Measurements from ENCODE around the gene LRIG1.

Gene LRIG1

DNA sequence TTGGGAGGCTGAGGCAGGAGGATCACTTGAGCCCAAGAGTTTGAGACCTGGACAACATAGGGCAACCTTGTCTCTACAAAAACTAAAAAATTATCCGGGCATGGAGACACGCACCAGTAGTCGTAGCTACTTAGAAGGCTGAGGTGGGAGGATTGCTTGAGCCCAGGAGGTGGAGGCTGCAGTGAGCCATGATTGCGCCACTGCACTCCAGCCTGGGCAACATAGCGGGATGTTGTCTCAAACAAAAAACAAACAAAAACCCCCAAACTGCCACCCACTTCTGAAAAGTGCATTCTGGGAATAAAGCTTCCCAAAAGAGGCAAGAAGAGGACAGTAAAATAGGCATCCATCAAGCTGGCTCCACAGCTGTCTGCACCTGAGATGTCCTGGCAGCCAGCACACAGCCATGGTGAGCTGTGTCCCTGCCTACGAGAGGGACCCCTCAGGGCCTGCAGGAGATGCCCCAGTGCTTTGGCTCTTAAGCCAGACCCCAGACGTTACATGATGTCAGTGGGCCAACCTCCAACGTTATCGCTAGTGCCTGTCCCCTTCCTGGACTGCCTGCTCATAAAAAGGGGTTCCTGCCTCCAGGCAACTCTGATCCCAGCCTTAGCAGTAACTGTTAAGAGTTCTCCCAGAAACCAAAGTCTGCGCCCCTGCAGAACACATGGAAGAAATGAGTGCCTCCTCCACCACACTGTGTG, 101.1 kb downstream of the LRIG1 start:
- FAIRE-seq: no peak

GRCh38 chr3:66398228-66399025, 102.4 kb downstream of the LRIG1 start:
- no peak for FAIRE-seq

GRCh38 chr3:66397745-66398144, 103.1 kb downstream of the LRIG1 start:
- FAIRE-seq: no peak

DNA sequence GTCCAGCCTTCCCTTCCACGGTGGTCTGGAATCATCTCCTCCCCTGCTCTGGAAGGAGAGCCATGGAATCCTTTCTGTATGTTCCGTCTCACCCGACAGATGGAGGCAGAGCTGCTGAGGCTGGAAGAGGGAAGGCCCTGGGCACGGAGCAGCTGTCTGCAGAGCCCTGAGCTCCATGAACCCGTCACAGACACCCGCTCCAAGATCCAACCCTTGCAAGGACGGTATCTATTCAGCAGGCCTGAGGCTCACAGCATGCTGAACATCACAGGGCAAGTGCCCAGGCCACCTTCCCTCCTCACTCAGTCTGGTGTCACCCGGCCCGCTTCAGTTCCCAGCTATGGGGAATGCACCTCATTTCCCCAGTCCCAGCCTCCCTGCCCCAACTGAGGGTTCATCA, 103.9 kb downstream of the LRIG1 start:
- no peak for FAIRE-seq

DNA sequence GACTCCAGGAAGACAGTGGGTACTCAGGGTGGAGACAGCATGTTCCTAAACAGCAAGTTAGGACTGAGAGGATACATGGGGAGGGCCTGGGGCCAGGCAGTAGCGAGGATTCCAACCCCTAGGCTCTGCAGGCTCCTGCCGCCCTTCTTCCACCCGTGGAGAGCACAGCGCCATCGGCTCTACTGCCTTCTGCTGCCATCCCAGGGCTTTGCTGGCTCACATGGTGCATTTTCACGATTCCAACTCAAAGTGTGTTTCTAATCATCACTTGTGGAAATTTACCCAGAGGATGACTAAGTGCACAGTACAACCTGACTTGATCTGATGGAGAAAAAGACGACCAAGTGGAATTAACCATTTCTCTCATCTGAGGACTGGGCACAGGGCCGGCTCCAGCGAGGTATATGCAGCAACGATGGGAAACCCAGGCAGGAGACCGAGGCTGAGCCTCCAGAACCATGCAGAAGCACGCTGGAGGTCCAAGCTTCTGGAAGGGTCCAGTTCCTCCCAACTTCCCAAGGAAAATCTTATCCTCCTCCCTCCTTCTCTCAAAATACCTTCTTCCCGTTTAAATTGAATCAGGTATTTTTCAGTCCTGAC, 104.6 kb downstream of the LRIG1 start:
- FAIRE-seq: no peak

GRCh38 chr3:66395635-66396034, 105.2 kb downstream of the LRIG1 start:
- no peak for FAIRE-seq

DNA sequence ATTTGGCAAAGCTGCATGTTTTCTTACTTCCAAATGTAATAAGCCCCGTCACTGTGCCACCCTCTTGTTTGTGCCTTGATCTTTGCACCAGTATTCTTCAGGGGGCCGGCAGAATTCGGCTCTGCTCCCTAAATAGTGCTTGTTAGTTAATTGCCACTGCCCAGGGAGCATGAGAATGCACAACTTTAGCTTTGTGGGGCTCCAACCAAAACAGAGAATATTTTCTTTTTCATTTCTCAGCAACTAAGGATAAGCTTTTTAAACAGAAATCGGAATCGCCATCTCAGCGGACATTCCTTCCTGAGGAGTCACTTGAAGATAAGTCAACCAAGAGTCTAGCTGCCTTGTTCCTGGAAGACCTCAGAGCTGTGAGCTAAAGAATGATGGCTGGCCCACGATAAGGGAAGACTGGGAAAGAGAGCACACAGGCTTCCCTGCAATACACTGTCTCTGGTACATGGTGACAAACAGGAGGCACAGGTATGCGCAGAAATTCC, 106.0 kb downstream of the LRIG1 start:
- FAIRE-seq: no peak

DNA sequence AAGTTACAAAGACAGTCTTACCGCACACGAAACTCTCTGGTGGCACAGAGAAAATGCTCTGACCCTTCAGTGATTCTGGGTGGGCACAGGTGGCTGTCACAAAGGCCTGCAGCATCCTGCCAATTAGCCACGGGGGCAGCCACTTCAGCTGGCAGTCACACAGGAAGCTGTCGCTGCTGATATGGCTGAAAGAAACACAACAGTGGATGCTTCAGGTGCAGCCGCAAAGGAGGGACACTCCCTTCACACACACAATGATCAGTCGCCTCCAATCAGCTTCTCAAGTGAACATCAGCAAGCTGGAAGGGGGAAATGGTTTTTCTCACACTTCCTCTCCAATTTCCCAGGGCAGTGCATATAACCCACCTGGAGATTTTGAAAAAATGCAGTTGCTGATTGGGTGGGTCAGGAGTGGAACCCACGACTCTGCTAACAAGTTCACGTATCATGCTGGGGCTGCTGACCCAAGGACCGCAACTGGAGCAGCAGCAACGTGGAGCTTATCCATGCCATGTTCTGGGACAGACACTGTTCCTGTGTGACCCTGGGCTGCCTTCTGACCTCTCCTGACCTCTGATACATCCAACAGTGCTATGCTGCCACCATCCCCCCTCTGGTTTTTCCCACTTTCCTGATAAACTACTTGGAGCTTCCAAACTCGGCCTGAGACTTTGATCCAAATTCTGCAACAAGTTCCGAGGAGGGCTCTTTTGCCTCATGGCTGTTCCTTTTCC, 106.6 kb downstream of the LRIG1 start:
- FAIRE-seq: no peak

DNA sequence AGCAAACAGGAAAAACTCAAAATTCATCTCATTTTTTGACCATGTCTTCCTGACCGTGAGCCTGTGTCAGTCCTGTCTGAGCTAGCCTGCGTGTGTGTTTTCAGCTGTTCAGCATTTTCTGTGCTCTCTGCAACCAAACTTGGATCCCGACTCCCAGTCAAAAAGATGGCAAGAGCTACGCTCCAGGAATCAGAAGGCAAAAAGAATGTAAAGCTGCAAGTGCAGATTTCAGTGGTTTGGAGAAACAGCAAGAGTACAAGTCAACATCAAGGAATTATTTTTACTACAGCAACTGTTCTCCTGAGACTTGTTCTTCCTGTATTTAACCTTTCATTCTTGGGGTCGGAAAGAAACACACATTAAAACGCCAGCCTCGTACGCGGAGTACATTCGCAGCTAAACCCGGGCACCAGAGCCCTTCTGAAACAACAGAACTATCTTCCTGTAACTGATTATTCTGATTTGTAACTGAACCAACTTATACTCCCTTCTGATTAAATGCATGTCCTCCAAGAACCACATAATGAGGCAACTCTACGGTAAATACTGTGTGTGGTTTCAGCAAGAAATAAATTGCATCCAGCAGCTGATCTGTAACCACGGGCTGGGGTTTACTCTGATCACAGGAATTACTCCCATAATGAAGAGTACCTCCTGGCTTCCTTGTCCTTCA, 107.4 kb downstream of the LRIG1 start:
- FAIRE-seq: no peak

- no peak for FAIRE-seq
Observed at GRCh38 chr3:66392966-66393332, 107.9 kb downstream of the LRIG1 start.

GRCh38 chr3:66392512-66392911, 108.3 kb downstream of the LRIG1 start:
- FAIRE-seq: no peak

- FAIRE-seq: no peak
Observed at GRCh38 chr3:66390013-66390412, 110.8 kb downstream of the LRIG1 start.

DNA sequence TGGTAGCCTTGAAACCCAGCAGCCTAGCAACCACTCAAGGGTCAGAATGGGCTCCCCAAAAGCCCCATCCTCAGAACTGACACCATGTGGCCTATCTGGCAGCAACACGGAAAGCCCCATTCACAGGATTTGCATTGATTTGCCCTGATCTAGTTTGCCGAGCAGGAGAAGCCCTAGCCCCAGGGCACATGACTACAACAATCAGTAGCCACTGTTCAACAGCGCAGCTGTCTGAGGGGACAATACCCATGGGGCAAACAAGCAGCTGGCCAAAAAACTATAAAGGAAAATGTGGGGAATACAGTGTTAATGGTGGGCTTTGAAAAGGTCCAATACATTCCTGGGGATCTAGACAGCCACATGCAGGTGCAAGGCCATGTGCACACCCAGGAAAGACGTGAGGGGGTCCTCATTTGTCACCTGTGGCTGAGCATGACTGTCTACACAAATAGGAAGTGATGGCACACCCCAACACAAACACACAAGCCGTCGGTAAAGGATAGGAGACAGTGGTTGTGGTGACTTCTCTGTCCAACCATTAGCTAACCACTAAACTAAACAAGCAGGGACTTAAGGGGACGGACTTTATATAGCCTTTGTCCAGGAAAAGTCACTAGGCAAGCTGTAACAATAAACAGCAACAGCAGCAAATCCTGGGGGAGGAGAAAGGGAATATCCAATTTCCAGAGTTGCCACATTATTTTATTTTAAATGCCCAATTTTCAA, 113.7 kb downstream of the LRIG1 start:
- no peak for FAIRE-seq

- FAIRE-seq: no peak
Observed at GRCh38 chr3:66386011-66386924, 114.6 kb downstream of the LRIG1 start.

DNA sequence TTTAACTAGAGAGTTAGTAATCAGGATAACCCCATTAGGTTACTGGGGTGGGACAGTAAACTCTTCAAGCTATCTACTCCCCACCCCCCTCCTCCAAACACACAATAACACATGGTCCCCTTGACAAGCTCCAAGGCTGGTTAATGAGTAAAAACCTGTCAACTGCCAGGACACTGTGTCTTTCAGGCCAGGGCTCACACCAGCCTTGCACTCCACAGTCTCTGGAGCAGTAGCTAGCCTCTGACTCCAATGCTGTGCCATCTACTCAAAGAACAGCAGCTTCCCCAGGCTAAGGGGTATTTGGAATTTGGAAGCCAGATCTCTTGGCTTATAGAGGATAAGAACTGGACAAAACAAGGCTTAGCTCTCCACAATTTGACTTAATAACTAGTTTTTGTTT, 115.8 kb downstream of the LRIG1 start:
- FAIRE-seq: no peak

GRCh38 chr3:66383998-66384745, 116.7 kb downstream of the LRIG1 start:
- no peak for FAIRE-seq

GRCh38 chr3:66383023-66383422, 117.8 kb downstream of the LRIG1 start:
- FAIRE-seq: no peak

- no peak for FAIRE-seq
Observed at GRCh38 chr3:66382142-66382541, 118.7 kb downstream of the LRIG1 start.

- no peak for FAIRE-seq
Observed at GRCh38 chr3:66381626-66382025, 119.2 kb downstream of the LRIG1 start.
